Osteoblast (primary cell): Measurements from ENCODE around the gene SEH1L. TPM values are rescaled to one million over a fixed set of nuclear protein-coding genes. Genes with fewer than 3 reads are reported as not detected.

Source experiments
- DNase-seq: peaks from one replicate; pipeline ENCODE4 v3.0.0; 2011; ENCODE audit warnings: low spot score, mixed read lengths; ENCODE audit not compliant: insufficient read length; ENCODE audit errors: missing footprints
- H2AFZ ChIP-seq: 2 replicates; pipeline ENCODE4 v1.6.0; 2011; ENCODE audit warnings: mild to moderate bottlenecking, low read length
- H3K27ac ChIP-seq: 2 replicates; pipeline ENCODE4 v1.5.1; 2011; ENCODE audit warnings: mild to moderate bottlenecking, low read depth, low read length, moderate library complexity
- H3K27me3 ChIP-seq: 2 replicates; pipeline ENCODE4 v1.6.0; 2012; ENCODE audit warnings: mild to moderate bottlenecking, control low read depth, inconsistent platforms, low read length, moderate library complexity; ENCODE audit not compliant: insufficient read depth
- H3K36me3 ChIP-seq: 2 replicates; pipeline ENCODE4 v1.5.1; 2011; ENCODE audit warnings: mild to moderate bottlenecking, low read length, control low read depth, moderate library complexity; ENCODE audit not compliant: insufficient read depth
- H3K4me1 ChIP-seq: 2 replicates; pipeline ENCODE4 v1.5.1; 2011; ENCODE audit warnings: mild to moderate bottlenecking, low read length, control low read depth, moderate library complexity; ENCODE audit not compliant: insufficient read depth
- H3K4me2 ChIP-seq: 2 replicates; pipeline ENCODE4 v1.6.0; 2011; ENCODE audit warnings: mild to moderate bottlenecking, low read length; ENCODE audit not compliant: insufficient read depth
- H3K4me3 ChIP-seq: fragments of 200-600 bp; sonication (generic); 3 replicates; pipeline ENCODE4 v1.5.1; 2012; ENCODE audit warnings: mild to moderate bottlenecking, low read length, inconsistent platforms; ENCODE audit not compliant: insufficient read depth
- H3K79me2 ChIP-seq: 2 replicates; pipeline ENCODE4 v1.6.0; 2012; ENCODE audit warnings: mild to moderate bottlenecking, low read length, control low read depth, inconsistent platforms; ENCODE audit not compliant: insufficient read depth
- H3K9me3 ChIP-seq: 2 replicates; pipeline ENCODE4 v1.5.1; 2011; ENCODE audit warnings: low read depth, low read length, control low read depth
- H4K20me1 ChIP-seq: 2 replicates; pipeline ENCODE4 v1.6.0; 2012; ENCODE audit warnings: mild to moderate bottlenecking, low read length, control low read depth; ENCODE audit not compliant: insufficient read depth
- total RNA-seq: library from RNA; depleted of rRNA; stranded (reverse); fragments of >200 nt; gene quantifications from 2 replicates; pipeline ENCODE4 v1.2.3, GENCODE V29; 2012
- TF ChIP-seq, protein P1 (sequence below): IDR thresholded peaks from 2 replicates; pipeline ENCODE4 v1.5.1; 2011; ENCODE audit warnings: mild to moderate bottlenecking, low read depth, low read length, moderate library complexity; ENCODE audit errors: extremely low read depth

The SEH1L gene
- total RNA-seq, 1 donor: 51.0 TPM

DNA sequence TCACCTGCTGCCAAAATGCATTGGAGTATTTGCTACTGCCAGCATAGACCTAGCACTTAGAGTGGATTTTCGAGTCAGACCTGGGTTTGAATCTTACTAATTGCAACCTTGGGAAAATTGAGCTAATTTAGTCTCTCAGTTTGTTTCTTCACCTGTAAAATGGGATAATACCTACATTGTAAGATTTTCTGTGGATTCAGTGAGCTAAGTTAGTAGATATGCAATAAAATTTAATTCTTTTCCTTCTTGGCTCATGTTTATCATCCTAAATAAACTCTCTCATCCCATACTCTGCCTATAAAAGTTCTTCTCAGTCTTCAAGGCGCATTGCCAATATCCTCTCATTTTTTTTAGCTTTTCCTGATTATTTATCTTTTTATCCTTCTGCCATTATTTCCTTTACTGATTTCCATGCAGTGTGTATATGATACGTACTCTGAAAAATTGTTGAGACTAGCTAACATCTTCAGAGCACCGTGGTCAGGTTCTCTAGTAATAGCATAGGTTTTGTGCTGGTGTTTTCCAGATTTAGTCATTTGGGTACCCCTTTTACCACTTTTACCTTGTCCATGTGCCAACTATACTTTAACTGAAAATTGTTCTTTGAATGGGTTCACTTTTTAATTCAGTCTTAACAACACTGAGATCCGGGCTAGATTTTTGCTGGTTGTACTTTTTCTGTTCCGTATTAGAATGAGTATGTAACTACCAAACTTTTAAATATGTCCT is 50.7 kb downstream of the SEH1L start:
- TF ChIP-seq, protein P1, sequence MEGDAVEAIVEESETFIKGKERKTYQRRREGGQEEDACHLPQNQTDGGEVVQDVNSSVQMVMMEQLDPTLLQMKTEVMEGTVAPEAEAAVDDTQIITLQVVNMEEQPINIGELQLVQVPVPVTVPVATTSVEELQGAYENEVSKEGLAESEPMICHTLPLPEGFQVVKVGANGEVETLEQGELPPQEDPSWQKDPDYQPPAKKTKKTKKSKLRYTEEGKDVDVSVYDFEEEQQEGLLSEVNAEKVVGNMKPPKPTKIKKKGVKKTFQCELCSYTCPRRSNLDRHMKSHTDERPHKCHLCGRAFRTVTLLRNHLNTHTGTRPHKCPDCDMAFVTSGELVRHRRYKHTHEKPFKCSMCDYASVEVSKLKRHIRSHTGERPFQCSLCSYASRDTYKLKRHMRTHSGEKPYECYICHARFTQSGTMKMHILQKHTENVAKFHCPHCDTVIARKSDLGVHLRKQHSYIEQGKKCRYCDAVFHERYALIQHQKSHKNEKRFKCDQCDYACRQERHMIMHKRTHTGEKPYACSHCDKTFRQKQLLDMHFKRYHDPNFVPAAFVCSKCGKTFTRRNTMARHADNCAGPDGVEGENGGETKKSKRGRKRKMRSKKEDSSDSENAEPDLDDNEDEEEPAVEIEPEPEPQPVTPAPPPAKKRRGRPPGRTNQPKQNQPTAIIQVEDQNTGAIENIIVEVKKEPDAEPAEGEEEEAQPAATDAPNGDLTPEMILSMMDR: no peak
- H3K4me2 ChIP-seq: no peak overlapping the region
- no peak overlapping the region for H3K4me3 ChIP-seq
- H3K79me2 ChIP-seq: peaks cover 77% of the 10 kb centered on the region
- H3K27ac ChIP-seq: no peak overlapping the region
- H3K27me3 ChIP-seq: no peaks in the 10 kb centered on the region
- no peaks in the 10 kb centered on the region for H3K36me3 ChIP-seq
- H2AFZ ChIP-seq: no peak overlapping the region
- H4K20me1 ChIP-seq: peaks cover 14% of the 10 kb centered on the region
- DNase-seq: no peak
- no peaks in the 10 kb centered on the region for H3K4me1 ChIP-seq
- no peaks in the 10 kb centered on the region for H3K9me3 ChIP-seq

DNA sequence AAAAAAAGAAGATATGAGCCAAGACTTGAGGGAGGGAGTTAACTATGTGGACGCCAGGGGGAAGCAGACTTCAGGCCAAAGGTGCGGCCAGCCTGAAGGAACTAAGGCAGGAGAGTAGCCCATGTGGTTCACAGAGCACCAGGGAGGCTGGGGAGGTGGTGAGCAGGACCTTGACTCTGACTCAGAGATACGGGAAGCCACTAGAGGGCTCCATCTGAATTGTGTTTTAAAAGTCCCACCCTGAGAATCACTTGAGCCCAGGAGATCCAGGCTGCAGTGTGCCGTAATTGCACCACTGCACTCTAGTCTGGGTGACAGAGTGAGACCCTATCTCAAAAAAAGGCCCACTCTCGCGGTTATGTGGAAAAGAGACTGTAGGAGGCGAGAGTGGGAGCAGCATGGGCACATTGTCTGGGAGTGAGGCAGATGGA is 55.7 kb downstream of the SEH1L start:
- TF ChIP-seq, protein P1: peak; percentile 66
- Histone ChIP-seq H3K4me3 (no peak overlapping the region), H3K36me3 (peaks cover 6% of the 10 kb centered on the region), H3K4me2 (no peak overlapping the region), H2AFZ (no peak overlapping the region), H4K20me1 (peaks cover 3% of the 10 kb centered on the region), H3K9me3 (no peaks in the 10 kb centered on the region), H3K27ac (no peak overlapping the region), H3K4me1 (no peaks in the 10 kb centered on the region), H3K79me2 (peaks cover 67% of the 10 kb centered on the region), H3K27me3 (no peaks in the 10 kb centered on the region)
- DNase-seq: peak; percentile 87

DNA sequence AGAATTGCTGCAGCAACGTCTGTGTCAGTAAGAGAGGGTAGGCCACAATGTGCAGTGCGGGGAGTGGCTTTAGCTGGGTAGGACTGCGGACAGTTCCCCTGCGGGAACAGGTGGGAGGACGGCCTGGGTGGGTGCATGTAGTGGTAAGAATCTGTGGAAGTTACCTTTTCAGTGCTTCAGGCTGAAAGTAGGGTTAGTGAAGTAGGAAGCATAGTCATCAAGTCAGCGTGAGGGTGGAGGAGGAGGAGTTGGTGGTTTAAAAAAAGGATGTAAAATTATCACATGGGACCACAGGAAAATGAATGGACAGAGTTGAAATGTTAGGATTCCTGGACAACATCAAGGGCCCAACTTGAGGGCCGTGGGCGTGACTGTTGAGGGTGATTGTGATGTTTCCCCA is 56.6 kb downstream of the SEH1L start:
- Histone ChIP-seq H2AFZ (no peak overlapping the region), H3K79me2 (peaks cover 60% of the 10 kb centered on the region), H3K9me3 (no peaks in the 10 kb centered on the region), H3K4me1 (no peaks in the 10 kb centered on the region), H3K4me3 (no peak overlapping the region), H3K27ac (no peak overlapping the region), H3K36me3 (peaks cover 14% of the 10 kb centered on the region), H4K20me1 (peaks cover 3% of the 10 kb centered on the region), H3K27me3 (no peaks in the 10 kb centered on the region), H3K4me2 (no peak overlapping the region)
- no peak for DNase-seq
- TF ChIP-seq, protein P1: no peak

DNA sequence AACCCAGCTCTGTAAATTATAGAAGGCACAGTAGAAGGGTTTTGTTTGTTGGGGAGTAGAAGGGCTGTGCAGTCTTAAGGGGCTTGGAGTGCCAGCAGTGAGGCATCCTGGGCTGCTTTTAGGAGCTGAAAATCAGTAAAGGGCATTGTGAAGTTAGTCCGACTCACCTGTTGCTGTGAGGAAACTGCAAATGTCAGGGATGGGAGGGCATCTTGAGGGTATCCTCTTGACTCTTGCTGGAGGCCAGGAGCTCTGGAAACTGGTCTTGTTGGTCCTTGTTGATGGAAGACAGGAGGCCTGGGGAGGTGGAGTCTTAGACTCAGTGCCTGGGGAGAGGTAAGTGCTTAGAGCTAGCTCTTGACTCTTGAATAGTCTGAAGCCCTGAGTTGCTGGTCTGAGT is 57.5 kb downstream of the SEH1L start:
- H3K27ac ChIP-seq: no peak overlapping the region
- peaks cover 3% of the 10 kb centered on the region for H4K20me1 ChIP-seq
- no peak for DNase-seq
- no peak overlapping the region for H3K4me2 ChIP-seq
- no peak overlapping the region for H2AFZ ChIP-seq
- H3K27me3 ChIP-seq: no peaks in the 10 kb centered on the region
- H3K36me3 ChIP-seq: peaks cover 14% of the 10 kb centered on the region
- TF ChIP-seq, protein P1: no peak
- no peak overlapping the region for H3K4me3 ChIP-seq
- no peaks in the 10 kb centered on the region for H3K9me3 ChIP-seq
- H3K4me1 ChIP-seq: no peaks in the 10 kb centered on the region
- H3K79me2 ChIP-seq: peaks cover 52% of the 10 kb centered on the region
